ENCODE measurements around the gene PPIE. TPM values are rescaled to one million over a fixed set of nuclear protein-coding genes. Genes with fewer than 3 reads are reported as not detected.

PPIE gene
- total and polyA plus RNA-seq, 2 of the 13 experiments (the other 11 are each of a cell fraction or from before 2014, with no cell fraction given), result 15.3 to 26.3 TPM

- TF ChIP-seq MIER2 (CRISPR knock-in tag; IDR thresholded peaks at IDR 0.05) (no peak), TRAFD1 (CRISPR knock-in tag; IDR thresholded peaks at IDR 0.05; ENCODE audit: borderline replicate concordance) (no peak), TFDP1 (CRISPR knock-in tag; IDR thresholded peaks at IDR 0.05; ENCODE audit: borderline replicate concordance) (no peak), NAIF1 (CRISPR knock-in tag; IDR thresholded peaks at IDR 0.05; ENCODE audit: borderline replicate concordance) (no peak), HES4 (CRISPR knock-in tag; IDR thresholded peaks at IDR 0.05; ENCODE audit: borderline replicate concordance) (no peak), ZNF253 (CRISPR knock-in tag; IDR thresholded peaks at IDR 0.05; ENCODE audit: borderline replicate concordance) (no peak), AGO1 (IDR thresholded peaks at IDR 0.05; ENCODE audit: low read depth, low read length, poor library complexity, severe bottlenecking) (no peak)
- no peaks in the 10 kb centered on the region for H4K20me1 ChIP-seq (ENCODE audit: insufficient read depth, low read length)
- no peak for ATAC-seq
- no peak for DNase-seq (ENCODE audit: low spot score)
- no peaks in the 10 kb centered on the region for H3K36me3 ChIP-seq (replicated peaks in 1 of 2; ENCODE audit: control insufficient read depth in 1 of 2, insufficient read depth in 2 of 2, low read length in 2 of 2)
- H3K4me2 ChIP-seq (ENCODE audit: low read depth, low read length), result no peak overlapping the region
- POLR2A ChIA-PET, result no interaction called here
- CTCF ChIA-PET (ENCODE audit: low intra/inter-chr PET ratio, low total read pairs), result no interaction called here
- 5% methylated on average over 1 of the region's 1 CpG for WGBS (ENCODE audit: low lambda C conversion rate)
- H3K4me3 ChIP-seq (replicated peaks in 1 of 3; ENCODE audit: insufficient read depth in 1 of 3, low read depth in 2 of 3, low read length in 3 of 3), result no peak overlapping the region
- intact Hi-C loops (cut with micrococcal nuclease; ENCODE audit: unreplicated experiment), result no loop called here
- in situ Hi-C loops (cut with HindIII; ENCODE audit: extremely low pct_ligation_motif_present, low pct_unique_long_range_greater_than_20kb), result no loop called here
- no TSS peak for BruUV-seq (replicated peaks)
- peaks cover 11% of the 10 kb centered on the region; the same call in 1 of the 2 replicates for H3K4me1 ChIP-seq (ENCODE audit: insufficient read depth, low read length)
- FAIRE-seq, result no peak
- no peak overlapping the region for H2AFZ ChIP-seq (ENCODE audit: low read length)
- H3K9ac ChIP-seq (ENCODE audit: insufficient read depth, low read depth, low read length), result no peak overlapping the region
- no peaks in the 10 kb centered on the region for H3K79me2 ChIP-seq (ENCODE audit: insufficient read depth, low read length)
- no peak overlapping the region for H3K27ac ChIP-seq (ENCODE audit: extremely low read length, insufficient read depth, low read length)
- H3K9me3 ChIP-seq (ENCODE audit: low read length), result no peaks in the 10 kb centered on the region
- H3K27me3 ChIP-seq (ENCODE audit: control insufficient read depth in 1 of 2, insufficient read depth in 2 of 2, low read length in 2 of 2), result peaks cover 9 to 44% of the 10 kb centered on the region in 2 experiments; a peak in 4 of 5 replicates
These were observed 44.7 kb upstream of the PPIE start for GRCh38 chr1:39694026-39694425.
